Astrocyte (in vitro differentiated cells and primary cell): ENCODE data around the gene CALB2.

Source experiments
- EZH2 ChIP-seq: IDR thresholded peaks from 2 replicates; pipeline ENCODE4 v1.6.1; 2012; ENCODE audit warnings: mild to moderate bottlenecking, low read length, inconsistent platforms; ENCODE audit not compliant: insufficient read depth
- TF ChIP-seq, protein P1 (sequence below): IDR thresholded peaks from 2 replicates; pipeline ENCODE4 v1.5.1; 2011; ENCODE audit warnings: low read depth, mild to moderate bottlenecking, inconsistent platforms, low read length, moderate library complexity; ENCODE audit not compliant: insufficient read depth

DNA sequence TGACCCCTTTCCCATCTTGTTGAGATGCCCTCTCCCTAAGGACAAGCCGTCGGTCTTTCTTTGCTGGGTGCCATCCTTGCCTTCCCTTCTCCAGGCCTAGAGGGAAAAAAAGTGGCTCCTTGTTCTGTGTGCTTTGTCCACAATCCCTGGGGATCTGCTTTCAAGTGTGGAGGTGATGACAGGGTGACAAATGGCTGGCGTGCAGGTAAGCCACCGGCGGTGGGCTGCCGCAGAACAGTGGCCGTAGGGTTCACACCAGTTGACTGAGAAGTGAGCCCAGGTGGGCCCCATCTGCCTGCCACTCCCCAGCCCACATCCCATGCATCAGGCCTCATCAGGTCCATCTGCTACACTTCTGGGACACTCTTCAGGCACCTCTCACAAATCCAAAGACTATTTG, 11.4 kb upstream of the CALB2 start:
- TF ChIP-seq, protein P1, sequence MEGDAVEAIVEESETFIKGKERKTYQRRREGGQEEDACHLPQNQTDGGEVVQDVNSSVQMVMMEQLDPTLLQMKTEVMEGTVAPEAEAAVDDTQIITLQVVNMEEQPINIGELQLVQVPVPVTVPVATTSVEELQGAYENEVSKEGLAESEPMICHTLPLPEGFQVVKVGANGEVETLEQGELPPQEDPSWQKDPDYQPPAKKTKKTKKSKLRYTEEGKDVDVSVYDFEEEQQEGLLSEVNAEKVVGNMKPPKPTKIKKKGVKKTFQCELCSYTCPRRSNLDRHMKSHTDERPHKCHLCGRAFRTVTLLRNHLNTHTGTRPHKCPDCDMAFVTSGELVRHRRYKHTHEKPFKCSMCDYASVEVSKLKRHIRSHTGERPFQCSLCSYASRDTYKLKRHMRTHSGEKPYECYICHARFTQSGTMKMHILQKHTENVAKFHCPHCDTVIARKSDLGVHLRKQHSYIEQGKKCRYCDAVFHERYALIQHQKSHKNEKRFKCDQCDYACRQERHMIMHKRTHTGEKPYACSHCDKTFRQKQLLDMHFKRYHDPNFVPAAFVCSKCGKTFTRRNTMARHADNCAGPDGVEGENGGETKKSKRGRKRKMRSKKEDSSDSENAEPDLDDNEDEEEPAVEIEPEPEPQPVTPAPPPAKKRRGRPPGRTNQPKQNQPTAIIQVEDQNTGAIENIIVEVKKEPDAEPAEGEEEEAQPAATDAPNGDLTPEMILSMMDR, result no peak
- TF ChIP-seq EZH2, result no peak
